PFSK-1 (cell line): ENCODE results near the gene TOX2.

Experiments
- POLR2AphosphoS5 ChIP-seq: IDR thresholded peaks from 2 replicates; pipeline ENCODE4 v1.6.1; 2012; ENCODE audit warnings: low read depth, mild to moderate bottlenecking, control low read depth, low read length, moderate library complexity
- TF ChIP-seq, protein P1 (sequence below), 2 experiments: IDR thresholded peaks; 2 replicates each; pipeline versions ENCODE4 v1.6.1 to v1.8.0; 2011 to 2012; ENCODE audit warnings: low read depth in 2 of 2, low read length in 2 of 2, control low read depth in 1 of 2, inconsistent platforms in 1 of 2, mild to moderate bottlenecking in 1 of 2, moderate library complexity in 1 of 2; ENCODE audit not compliant: insufficient read depth in 1 of 2

GRCh38 chr20:43917380-43917779 lies 2.7 kb downstream of the TOX2 start:
- TF ChIP-seq, protein P1, sequence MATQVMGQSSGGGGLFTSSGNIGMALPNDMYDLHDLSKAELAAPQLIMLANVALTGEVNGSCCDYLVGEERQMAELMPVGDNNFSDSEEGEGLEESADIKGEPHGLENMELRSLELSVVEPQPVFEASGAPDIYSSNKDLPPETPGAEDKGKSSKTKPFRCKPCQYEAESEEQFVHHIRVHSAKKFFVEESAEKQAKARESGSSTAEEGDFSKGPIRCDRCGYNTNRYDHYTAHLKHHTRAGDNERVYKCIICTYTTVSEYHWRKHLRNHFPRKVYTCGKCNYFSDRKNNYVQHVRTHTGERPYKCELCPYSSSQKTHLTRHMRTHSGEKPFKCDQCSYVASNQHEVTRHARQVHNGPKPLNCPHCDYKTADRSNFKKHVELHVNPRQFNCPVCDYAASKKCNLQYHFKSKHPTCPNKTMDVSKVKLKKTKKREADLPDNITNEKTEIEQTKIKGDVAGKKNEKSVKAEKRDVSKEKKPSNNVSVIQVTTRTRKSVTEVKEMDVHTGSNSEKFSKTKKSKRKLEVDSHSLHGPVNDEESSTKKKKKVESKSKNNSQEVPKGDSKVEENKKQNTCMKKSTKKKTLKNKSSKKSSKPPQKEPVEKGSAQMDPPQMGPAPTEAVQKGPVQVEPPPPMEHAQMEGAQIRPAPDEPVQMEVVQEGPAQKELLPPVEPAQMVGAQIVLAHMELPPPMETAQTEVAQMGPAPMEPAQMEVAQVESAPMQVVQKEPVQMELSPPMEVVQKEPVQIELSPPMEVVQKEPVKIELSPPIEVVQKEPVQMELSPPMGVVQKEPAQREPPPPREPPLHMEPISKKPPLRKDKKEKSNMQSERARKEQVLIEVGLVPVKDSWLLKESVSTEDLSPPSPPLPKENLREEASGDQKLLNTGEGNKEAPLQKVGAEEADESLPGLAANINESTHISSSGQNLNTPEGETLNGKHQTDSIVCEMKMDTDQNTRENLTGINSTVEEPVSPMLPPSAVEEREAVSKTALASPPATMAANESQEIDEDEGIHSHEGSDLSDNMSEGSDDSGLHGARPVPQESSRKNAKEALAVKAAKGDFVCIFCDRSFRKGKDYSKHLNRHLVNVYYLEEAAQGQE (IDR thresholded peaks at IDR 0.05; ENCODE audit: insufficient read depth in 1 of 2, low read depth in 2 of 2, low read length in 2 of 2), result no peak
- TF ChIP-seq POLR2AphosphoS5, result no peak
